H1 (cell line): Measurements from ENCODE around the gene MACC1. TPM values are rescaled to one million over a fixed set of nuclear protein-coding genes. Genes with fewer than 3 reads are reported as not detected.

Source experiments
- CTCF ChIA-PET: fragments of 300-600 bp; sonication (Branson Sonifier 250); formaldehyde crosslinking; loops from one replicate; lab custom pipeline; 2021; ENCODE audit not compliant: partially characterized antibody; lab: Charles Lee
- POLR2A ChIA-PET: fragments of 300-600 bp; sonication (Branson Sonifier 250); formaldehyde crosslinking; loops from one replicate; lab custom pipeline; 2021; ENCODE audit warnings: inconsistent platforms; ENCODE audit not compliant: partially characterized antibody; lab: Charles Lee
- DNase-seq, 2 experiments: peaks; one replicate each; pipeline versions ENCODE4 v3.0.0 to v3.0.0-alpha.2; 2010 to 2022; ENCODE audit warnings: low spot score in 2 of 2, low read depth in 1 of 2, mixed read lengths in 1 of 2
- FAIRE-seq: peaks from 2 replicates; lab custom pipeline; 2011; peaks lifted over from hg19 to GRCh38; lab: Jason Lieb, UNC
- H2AFZ ChIP-seq: 2 replicates; pipeline ENCODE4 v1.8.1; 2012; ENCODE audit warnings: low read length, inconsistent platforms
- H2AK5ac ChIP-seq: 2 replicates; pipeline ENCODE4 v1.6.1; 2013; ENCODE audit warnings: low read depth, low read length
- H2BK120ac ChIP-seq: replicated peaks from 2 replicates; pipeline ENCODE3; 2013; ENCODE audit warnings: low read depth, low read length, inconsistent platforms
- H2BK12ac ChIP-seq: 2 replicates; pipeline ENCODE4 v1.6.1; 2013; ENCODE audit warnings: low read depth, low read length
- H2BK15ac ChIP-seq: 2 replicates; pipeline ENCODE4 v1.6.1; 2013; ENCODE audit warnings: low read length
- H2BK20ac ChIP-seq: 2 replicates; pipeline ENCODE4 v1.6.1; 2013; ENCODE audit warnings: low read length
- H2BK5ac ChIP-seq: 2 replicates; pipeline ENCODE4 v1.6.1; 2013; ENCODE audit warnings: low read depth, low read length
- H3K14ac ChIP-seq: 2 replicates; pipeline ENCODE4 v1.6.1; 2013; ENCODE audit warnings: inconsistent platforms; ENCODE audit not compliant: insufficient read length
- H3K18ac ChIP-seq: 2 replicates; pipeline ENCODE4 v1.6.1; 2013; ENCODE audit warnings: low read length; ENCODE audit errors: extremely low read depth
- H3K23ac ChIP-seq: 2 replicates; pipeline ENCODE4 v1.6.1; 2013; ENCODE audit warnings: inconsistent platforms; ENCODE audit not compliant: insufficient read length
- H3K23me2 ChIP-seq: 2 replicates; pipeline ENCODE4 v1.6.1; 2013; ENCODE audit warnings: low read depth, low read length
- H3K27ac ChIP-seq: 2 replicates; pipeline ENCODE4 v1.6.1; 2011; ENCODE audit warnings: low read depth, low read length, inconsistent platforms
- H3K27me3 ChIP-seq, 4 experiments: replicated peaks in 1 of 4; 1 replicate in 1 of 4; 2 replicates in 3 of 4; pipeline versions ENCODE4 v1.6.1 to v1.8.1; 2011 to 2013; ENCODE audit warnings: low read length in 3 of 4, mild to moderate bottlenecking in 3 of 4, inconsistent platforms in 2 of 4, mixed read lengths in 2 of 4, moderate library complexity in 1 of 4; ENCODE audit not compliant: control insufficient read depth in 3 of 4, insufficient read depth in 3 of 4; ENCODE audit errors: extremely low read depth in 1 of 4
- H3K36me3 ChIP-seq, 4 experiments: 2 replicates each; pipeline versions ENCODE4 v1.6.1 to v1.8.1; 2011 to 2013; ENCODE audit warnings: mild to moderate bottlenecking in 4 of 4, low read length in 3 of 4, moderate library complexity in 2 of 4, control low read depth in 1 of 4, inconsistent platforms in 1 of 4; ENCODE audit not compliant: insufficient read depth in 4 of 4, control insufficient read depth in 2 of 4
- H3K4ac ChIP-seq: replicated peaks from 2 replicates; pipeline ENCODE3; 2013; ENCODE audit warnings: low read length, low read depth, mixed read lengths, inconsistent platforms; ENCODE audit not compliant: insufficient read length
- H3K4me1 ChIP-seq, 4 experiments: replicated peaks in 1 of 4; 1 replicate in 1 of 4; 2 replicates in 3 of 4; pipeline versions ENCODE4 v1.6.1 to v1.8.1; 2011 to 2013; ENCODE audit warnings: low read length in 3 of 4, inconsistent platforms in 2 of 4, mixed read lengths in 1 of 4; ENCODE audit not compliant: insufficient read depth in 4 of 4, control insufficient read depth in 3 of 4
- H3K4me2 ChIP-seq, 2 experiments: 2 replicates each; pipeline versions ENCODE4 v1.6.1 to v1.8.1; 2011 to 2013; ENCODE audit warnings: low read depth in 2 of 2, low read length in 2 of 2, control low read depth in 1 of 2, inconsistent platforms in 1 of 2, mild to moderate bottlenecking in 1 of 2; ENCODE audit not compliant: insufficient read depth in 1 of 2
- H3K4me3 ChIP-seq, 4 experiments: fragments of 200-600, 300-600 bp in 1 of 4; sonication (generic), shearing (Covaris generic), sonication (Bioruptor Twin) in 1 of 4; 2 replicates each; pipeline versions ENCODE4 v1.5.1 to v1.8.1; 2011 to 2016; ENCODE audit warnings: low read length in 4 of 4, low read depth in 3 of 4, control low read depth in 2 of 4, inconsistent platforms in 2 of 4, mild to moderate bottlenecking in 2 of 4, mixed read lengths in 1 of 4, moderate library complexity in 1 of 4; ENCODE audit not compliant: insufficient read depth in 2 of 4; ENCODE audit errors: extremely low read depth in 1 of 4
- H3K56ac ChIP-seq: replicated peaks from 2 replicates; pipeline ENCODE3; 2013; ENCODE audit warnings: low read depth, mild to moderate bottlenecking, mixed read lengths, low read length, inconsistent platforms; ENCODE audit not compliant: insufficient read length
- H3K79me1 ChIP-seq: 2 replicates; pipeline ENCODE4 v1.6.1; 2013; ENCODE audit warnings: low read depth, low read length, control low read depth
- H3K79me2 ChIP-seq, 2 experiments: 2 replicates each; pipeline versions ENCODE4 v1.6.1 to v1.8.1; 2012 to 2013; ENCODE audit warnings: low read length in 2 of 2, mild to moderate bottlenecking in 2 of 2, inconsistent platforms in 1 of 2; ENCODE audit not compliant: insufficient read depth in 2 of 2, control insufficient read depth in 1 of 2
- H3K9ac ChIP-seq, 4 experiments: replicated peaks in 1 of 4; 1 replicate in 1 of 4; 2 replicates in 3 of 4; pipeline versions ENCODE4 v1.6.1 to v1.8.1; 2011 to 2013; ENCODE audit warnings: low read depth in 3 of 4, low read length in 3 of 4, control low read depth in 2 of 4, mild to moderate bottlenecking in 2 of 4, moderate library complexity in 2 of 4, inconsistent platforms in 1 of 4; ENCODE audit errors: extremely low read depth in 1 of 4
- H3K9me3 ChIP-seq, 2 experiments: 2 replicates each; pipeline versions ENCODE4 v1.6.1 to v1.8.1; 2012 to 2013; ENCODE audit warnings: mild to moderate bottlenecking in 2 of 2, moderate library complexity in 2 of 2, control low read depth in 1 of 2, inconsistent platforms in 1 of 2, low read depth in 1 of 2, low read length in 1 of 2, mixed read lengths in 1 of 2; ENCODE audit not compliant: insufficient read depth in 2 of 2
- H4K20me1 ChIP-seq, 2 experiments: replicated peaks in 1 of 2; 2 replicates each; pipeline versions ENCODE3 to v1.8.1; 2011 to 2013; ENCODE audit warnings: inconsistent platforms in 2 of 2, low read length in 2 of 2, mild to moderate bottlenecking in 1 of 2; ENCODE audit not compliant: insufficient read depth in 2 of 2, control insufficient read depth in 1 of 2
- H4K5ac ChIP-seq: 2 replicates; pipeline ENCODE4 v1.6.1; 2013; ENCODE audit warnings: low read length, low read depth, mixed read lengths, inconsistent platforms; ENCODE audit not compliant: insufficient read length
- H4K8ac ChIP-seq: 2 replicates; pipeline ENCODE4 v1.8.0; 2013; ENCODE audit warnings: mild to moderate bottlenecking, moderate library complexity, low read length, inconsistent platforms; ENCODE audit not compliant: insufficient read depth; ENCODE audit errors: extremely low read depth
- H4K91ac ChIP-seq: replicated peaks from 2 replicates; pipeline ENCODE3; 2013; ENCODE audit warnings: low read length, mixed read lengths, inconsistent platforms; ENCODE audit not compliant: insufficient read length
- TAF1 ChIP-seq: IDR thresholded peaks from 2 replicates; pipeline ENCODE4 v1.6.1; 2011; ENCODE audit warnings: mild to moderate bottlenecking, low read depth, low read length
- TAF7 ChIP-seq: optimal IDR thresholded peaks from 2 replicates; pipeline ENCODE3; 2011; ENCODE audit warnings: low read depth, mild to moderate bottlenecking, inconsistent platforms, low read length, moderate library complexity, borderline replicate concordance
- WGBS, 2 experiments: shearing (Covaris generic) in 1 of 2; methylation state at CpG; one replicate each; pipeline versions ENCODE4 v1.1.6 to v1.1.7; 2013 to 2015; ENCODE audit warnings: low lambda C conversion rate in 2 of 2, mixed read lengths in 2 of 2, inconsistent platforms in 1 of 2, low coverage in 1 of 2, missing lambda C conversion rate in 1 of 2; ENCODE audit not compliant: insufficient replicate concordance in 2 of 2, insufficient coverage in 1 of 2, insufficient read length in 1 of 2; ENCODE audit errors: extremely low coverage in 1 of 2, missing lambda C conversion rate in 1 of 2; 5-methylcytosine and 5-hydroxymethylcytosine counted together
- polyA plus RNA-seq, 7 experiments: library from polyadenylated mRNA; depleted of rRNA in 3 of 7; stranded (reverse) in 5 of 7; unstranded in 2 of 7; fragments of >200 nt in 5 of 7; fragments of 200-250 nt in 2 of 7; gene quantifications; 1 replicate in 5 of 7; 2 replicates in 1 of 7; 4 replicates in 1 of 7; pipeline versions ENCODE4 v1.2.1 to v1.2.3, GENCODE V29; 2011 to 2013; ENCODE audit warnings: missing spikeins in 2 of 7, mixed read lengths in 2 of 7
- total RNA-seq: library from RNA; stranded (reverse); fragmentation: NEBNext Ultra II Directional; extraction: Animal tissue kit (Norgen Biotek cat#: 25700); gene quantifications from 2 replicates; pipeline ENCODE4 v1.2.1, GENCODE V29; 2021

The MACC1 gene
- total and polyA plus RNA-seq, 2 of the 8 experiments (the other 6 are each of a cell fraction or from before 2014, with no cell fraction given), result 2.0 to 17.2 TPM

- no peaks in the 10 kb centered on the region for H3K27me3 ChIP-seq
- H3K79me2 ChIP-seq, result peaks cover 5 to 89% of the 10 kb centered on the region in 2 experiments
Measured at GRCh38 chr7:20104696-20105095, 112.5 kb downstream of the MACC1 start.

More at GRCh38 chr7:20104696-20105095, 112.5 kb downstream of the MACC1 start:
- no peak overlapping the region for H2BK5ac ChIP-seq
- H3K23ac ChIP-seq, result no peak overlapping the region
- H2AK5ac ChIP-seq, result no peak overlapping the region
- H3K56ac ChIP-seq, result no peak overlapping the region
- ChIA-PET POLR2A (interaction anchor here (1.4 to 2.1 kb wide), 3 partner anchors 8 to 16 kb away, joined by 6 to 9 read pairs (median 9); no protein-coding TSS in a partner anchor), CTCF (interaction anchor here (1.1 kb wide), 1 partner anchor 10 kb away, joined by 5 read pairs; no protein-coding TSS in a partner anchor)
- no peak overlapping the region for H3K4me3 ChIP-seq
- FAIRE-seq, result no peak
- no peak overlapping the region for H3K4me2 ChIP-seq
- peaks cover 0 to 15% (median 7%) of the 10 kb centered on the region in 4 experiments; a peak in 4 of 8 replicates for H3K36me3 ChIP-seq
- H4K5ac ChIP-seq, result no peak overlapping the region
- no peak overlapping the region for H3K18ac ChIP-seq
- H4K20me1 ChIP-seq, result no peaks in the 10 kb centered on the region
- H3K9ac ChIP-seq, result no peak overlapping the region
- 95% methylated on average over 1 of the region's 1 CpG; no CpG with 5 or more reads in 1 of the 2 experiments for WGBS, 2 experiments
- no peak overlapping the region for H2BK120ac ChIP-seq
- H3K27ac ChIP-seq, result no peak overlapping the region
- H3K14ac ChIP-seq, result no peak overlapping the region
- H4K8ac ChIP-seq, result no peak overlapping the region
- H3K4ac ChIP-seq, result no peak overlapping the region
- no peak for DNase-seq
- no peak overlapping the region for H2BK20ac ChIP-seq
- no peak overlapping the region for H2BK12ac ChIP-seq
- no peaks in the 10 kb centered on the region for H3K9me3 ChIP-seq
- H2BK15ac ChIP-seq, result no peak overlapping the region
- no peak for TF ChIP-seq TAF1
- no peak for TF ChIP-seq TAF7
- peaks cover 0 to 5% (median 2%) of the 10 kb centered on the region in 4 experiments; a peak in 4 of 7 replicates for H3K4me1 ChIP-seq
- H3K23me2 ChIP-seq, result no peaks in the 10 kb centered on the region
- no peak overlapping the region for H4K91ac ChIP-seq
- H2AFZ ChIP-seq, result no peak overlapping the region
- H3K79me1 ChIP-seq, result no peaks in the 10 kb centered on the region; the same call in 1 of the 2 replicates
